ENCODE data around the gene ST6GALNAC2. TPM values are rescaled to one million over a fixed set of nuclear protein-coding genes. Genes with fewer than 3 reads are reported as not detected.
"Not testable (repeated sequence)": the region's sequence is repeated elsewhere in the genome, so short reads cannot be mapped to it uniquely, and the experiment has no call there.

Gene ST6GALNAC2
- total RNA-seq, 2 donors from 2014 or later = 21.0 to 23.1 TPM

GRCh38 chr17:76611758-76612157 lies 26.1 kb upstream of the ST6GALNAC2 start:
- TF ChIP-seq POLR2A (IDR thresholded peaks at IDR 0.05) = no peak
- no peak for TF ChIP-seq POLR2AphosphoS5 (IDR thresholded peaks at IDR 0.05)
- TF ChIP-seq CTCF (IDR thresholded peaks at IDR 0.05) = no peak
- Histone ChIP-seq H3K4me3 (no peak overlapping the region), H3K27me3 (replicated peaks; ENCODE audit: insufficient read depth) (no peaks in the 10 kb centered on the region), H3K4me1 (replicated peaks) (no peaks in the 10 kb centered on the region), H3K9me3 (no peaks in the 10 kb centered on the region), H3K27ac (no peak overlapping the region), H3K36me3 (no peaks in the 10 kb centered on the region)
- 91% methylated on average over 4 of the region's 4 CpGs for WGBS
- no peak for DNase-seq (ENCODE audit: low spot score)
- intact Hi-C loops (cut with DNase I) = no loop called here

DNA sequence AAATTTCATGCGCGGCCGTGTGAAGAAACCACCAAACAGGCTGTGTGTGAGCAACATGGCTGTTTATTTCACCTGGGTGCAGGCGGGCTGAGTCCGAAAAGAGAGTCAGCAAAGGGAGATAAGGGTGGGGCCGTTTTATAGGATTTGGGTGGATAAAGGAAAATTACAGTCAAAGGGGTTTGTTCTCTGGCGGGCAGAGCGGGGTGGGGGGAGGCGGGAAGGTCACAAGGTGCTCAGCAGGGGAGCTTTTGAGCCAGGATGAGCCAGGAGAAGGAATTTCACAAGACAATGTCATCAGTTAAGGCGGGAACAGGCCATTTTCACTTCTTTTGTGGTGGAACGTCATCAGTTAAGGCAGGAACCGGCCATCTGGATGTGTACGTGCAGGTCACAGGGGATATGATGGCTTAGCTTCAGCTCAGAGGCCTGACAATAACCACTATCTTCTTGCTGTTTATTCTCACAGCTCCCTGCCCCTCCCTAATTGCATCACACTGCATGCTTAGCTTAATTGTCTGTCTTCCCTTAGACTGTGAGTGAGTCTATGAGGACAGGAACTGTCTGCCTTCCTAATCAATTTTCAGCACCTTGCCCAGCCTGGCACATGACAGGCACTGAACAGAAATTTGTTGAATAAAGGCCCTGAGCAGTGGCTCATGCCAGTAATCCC lies 25.6 kb upstream of the ST6GALNAC2 start:
- DNase-seq (ENCODE audit: low spot score); H3K4me1 ChIP-seq (replicated peaks); intact Hi-C loops (cut with DNase I); H3K4me3 ChIP-seq; H3K36me3 ChIP-seq; H3K27ac ChIP-seq; H3K9me3 ChIP-seq; H3K27me3 ChIP-seq (replicated peaks; ENCODE audit: insufficient read depth): not testable (repeated sequence)
- WGBS = 68% methylated on average over 13 of the region's 13 CpGs

DNA sequence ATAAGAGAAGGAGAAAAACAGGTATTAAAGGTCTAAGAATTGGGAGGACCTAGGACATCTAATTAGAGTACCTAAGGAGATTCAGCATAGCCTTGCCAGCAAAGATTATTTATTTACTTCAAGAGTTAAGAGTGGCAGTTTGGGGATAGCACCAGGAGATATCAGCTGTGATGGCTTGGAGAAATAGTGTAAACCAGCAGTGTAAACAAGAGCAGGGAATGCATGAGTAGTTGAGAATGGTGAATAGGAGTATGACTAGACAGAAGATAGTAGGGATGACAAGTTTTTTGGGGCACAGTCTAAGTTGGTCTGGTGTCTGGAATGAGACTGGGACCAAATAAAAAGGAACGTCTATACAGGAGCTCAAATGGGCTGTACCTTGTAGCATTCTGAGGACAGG lies 21.0 kb upstream of the ST6GALNAC2 start:
- 67% methylated on average over 1 of the region's 1 CpG for WGBS
- H3K9me3 ChIP-seq; H3K4me1 ChIP-seq (replicated peaks); H3K36me3 ChIP-seq; H3K27ac ChIP-seq; H3K27me3 ChIP-seq (replicated peaks; ENCODE audit: insufficient read depth); H3K4me3 ChIP-seq; DNase-seq (ENCODE audit: low spot score); intact Hi-C loops (cut with DNase I): not testable (repeated sequence)

DNA sequence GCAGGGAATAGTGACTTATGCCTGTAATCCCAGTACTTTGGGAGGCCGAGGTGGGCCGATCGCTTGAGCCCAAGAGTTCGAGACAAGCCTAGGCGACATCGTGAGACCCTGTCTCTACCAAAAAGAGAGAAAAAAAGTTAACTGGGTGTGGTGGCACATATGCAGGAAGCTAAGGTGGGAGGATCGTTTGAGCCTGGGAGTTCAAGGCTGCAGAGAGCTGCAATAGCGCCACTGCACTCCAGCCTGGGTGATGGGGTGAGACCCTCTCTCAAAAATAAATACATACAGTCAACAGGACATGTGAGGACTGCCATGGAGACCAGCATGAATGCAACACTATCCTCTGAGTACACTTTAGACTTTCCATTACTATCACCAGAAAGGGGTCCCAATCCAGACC lies 15.4 kb upstream of the ST6GALNAC2 start:
- no peaks in the 10 kb centered on the region for H3K9me3 ChIP-seq
- H3K36me3 ChIP-seq = no peaks in the 10 kb centered on the region
- H3K4me1 ChIP-seq (replicated peaks) = no peaks in the 10 kb centered on the region
- TF ChIP-seq CTCF (IDR thresholded peaks at IDR 0.05) (no peak), POLR2AphosphoS5 (IDR thresholded peaks at IDR 0.05) (no peak), POLR2A (IDR thresholded peaks at IDR 0.05) (no peak)
- DNase-seq (ENCODE audit: low spot score) = no peak
- WGBS = 80% methylated on average over 8 of the region's 8 CpGs
- no peak overlapping the region for H3K4me3 ChIP-seq
- H3K27me3 ChIP-seq (replicated peaks; ENCODE audit: insufficient read depth) = no peaks in the 10 kb centered on the region
- no peak overlapping the region for H3K27ac ChIP-seq
- intact Hi-C loops (cut with DNase I) = no loop called here

DNA sequence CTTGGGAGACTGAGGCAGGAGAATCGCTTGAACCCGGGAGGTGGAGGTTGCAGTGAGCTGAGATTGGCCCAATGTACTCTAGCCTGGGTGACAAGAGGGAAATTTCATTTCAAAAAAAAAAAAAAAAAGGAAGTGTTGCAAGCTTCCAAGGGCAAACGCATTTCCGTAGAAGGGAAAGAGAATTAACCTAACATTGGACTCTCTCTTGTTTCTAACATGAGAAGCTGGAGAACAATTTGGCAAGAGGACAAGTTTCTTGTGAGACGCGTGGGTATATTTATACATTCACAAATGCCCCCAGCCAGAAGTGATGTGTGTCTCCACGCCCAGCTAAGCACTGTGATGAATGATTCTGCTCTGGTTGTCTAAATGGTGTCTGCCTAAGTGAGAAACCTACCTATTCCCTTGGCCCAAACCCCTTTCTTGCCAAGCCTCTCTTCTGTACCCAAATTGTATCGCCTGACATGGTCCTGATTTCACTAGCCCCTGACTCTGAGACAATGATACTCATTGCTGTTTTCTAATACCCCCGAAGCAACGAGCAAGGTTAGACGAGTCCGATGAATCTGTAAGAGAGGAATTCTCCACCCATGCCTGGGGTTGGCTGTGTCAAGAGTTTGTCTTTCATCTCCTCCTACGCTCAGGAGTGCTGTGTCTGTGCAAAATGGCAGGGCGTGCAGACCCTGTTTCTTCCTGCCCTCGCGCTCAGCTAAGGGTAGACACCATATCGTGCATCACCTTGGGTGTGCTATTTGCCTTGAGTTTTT lies 14.2 kb upstream of the ST6GALNAC2 start:
- H3K27ac ChIP-seq = no peak overlapping the region
- no peaks in the 10 kb centered on the region for H3K4me1 ChIP-seq (replicated peaks)
- no peaks in the 10 kb centered on the region for H3K27me3 ChIP-seq (replicated peaks; ENCODE audit: insufficient read depth)

More for the DNA sequence above, 14.2 kb upstream of the ST6GALNAC2 start:
- no peak for DNase-seq (ENCODE audit: low spot score)
- no peak for TF ChIP-seq POLR2AphosphoS5 (IDR thresholded peaks at IDR 0.05)
- no peak for TF ChIP-seq POLR2A (IDR thresholded peaks at IDR 0.05)
- no peak for TF ChIP-seq CTCF (IDR thresholded peaks at IDR 0.05)
- H3K4me3 ChIP-seq = no peak overlapping the region
- no peaks in the 10 kb centered on the region for H3K36me3 ChIP-seq
- H3K9me3 ChIP-seq = no peaks in the 10 kb centered on the region
- WGBS = 78% methylated on average over 17 of the region's 17 CpGs
- intact Hi-C loops (cut with DNase I) = no loop called here
